NCI-H1436 (cell line): ENCODE data around the gene HCRTR1.

ENCODE experiments used
- DNase-seq: peaks from one replicate; lab custom pipeline; 2025; lab: John Stamatoyannopoulos, UW

Gene HCRTR1

DNA sequence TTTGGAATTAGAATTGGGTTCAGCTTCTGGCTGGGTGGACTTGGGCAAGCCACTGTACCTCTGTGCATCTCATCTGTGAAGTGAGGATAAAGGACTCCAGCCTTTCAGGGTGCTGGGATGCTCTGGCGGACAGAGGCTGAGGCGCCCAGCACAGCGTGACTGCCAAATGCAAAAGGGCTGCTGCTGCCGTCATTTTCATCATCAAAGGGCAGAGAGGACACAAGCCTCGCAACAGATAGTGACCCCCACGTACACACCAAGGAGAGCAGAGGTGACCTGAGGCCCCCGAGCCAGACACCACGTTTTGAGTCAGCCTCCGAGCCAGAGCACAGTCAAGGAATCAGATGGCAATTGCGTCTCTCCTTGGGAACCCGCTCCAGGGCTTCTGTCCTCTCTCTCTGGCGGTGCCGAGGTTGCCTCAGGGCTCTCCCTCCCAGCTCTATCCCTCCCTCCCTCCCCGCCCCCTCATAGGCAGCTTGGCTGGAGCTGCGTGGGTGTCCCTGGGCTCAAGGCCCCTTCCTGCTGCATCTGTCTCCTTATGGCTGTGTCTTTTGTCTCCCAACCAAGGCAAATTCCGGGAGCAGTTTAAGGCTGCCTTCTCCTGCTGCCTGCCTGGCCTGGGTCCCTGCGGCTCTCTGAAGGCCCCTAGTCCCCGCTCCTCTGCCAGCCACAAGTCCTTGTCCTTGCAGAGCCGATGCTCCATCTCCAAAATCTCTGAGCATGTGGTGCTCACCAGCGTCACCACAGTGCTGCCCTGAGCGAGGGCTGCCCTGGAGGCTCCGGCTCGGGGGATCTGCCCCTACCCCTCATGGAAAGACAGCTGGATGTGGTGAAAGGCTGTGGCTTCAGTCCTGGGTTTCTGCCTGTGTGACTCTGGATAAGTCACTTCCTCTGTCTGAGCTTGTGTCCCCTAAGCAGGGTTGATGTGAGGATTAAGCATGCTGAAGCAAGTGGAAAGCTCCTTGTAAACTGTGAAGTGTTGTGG lies 9.0 kb downstream of the HCRTR1 start:
- no peak for DNase-seq

DNA sequence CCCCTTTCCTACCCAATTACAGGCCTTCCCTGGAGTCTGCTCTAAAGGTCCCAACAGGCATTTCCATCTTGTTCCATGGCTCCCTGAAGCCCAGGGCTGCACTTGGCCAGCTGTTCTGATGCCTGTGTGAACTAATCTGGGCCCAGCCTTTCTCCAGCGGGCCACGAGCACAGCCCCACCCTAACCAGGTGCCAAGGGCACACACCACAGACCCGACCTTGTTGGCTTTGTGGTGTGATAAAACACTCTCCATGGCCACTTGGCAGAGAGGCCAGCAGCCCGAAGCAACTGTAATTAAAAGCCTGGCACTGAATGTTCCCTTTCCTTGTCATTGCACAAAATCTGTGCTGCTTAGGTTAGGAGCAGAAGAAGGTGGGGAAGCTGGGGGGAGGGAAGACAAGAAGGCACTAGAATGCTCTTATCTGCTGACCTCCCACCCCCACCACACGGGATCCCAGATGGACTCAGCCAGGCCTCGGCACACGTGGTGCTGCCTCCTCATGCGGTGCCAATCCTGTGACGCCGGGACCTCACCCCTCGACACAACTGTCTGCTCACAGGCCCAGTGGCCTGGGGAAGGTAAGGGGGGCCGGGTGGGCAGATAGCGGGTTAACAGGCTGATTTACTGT lies 9.9 kb downstream of the HCRTR1 start:
- DNase-seq = no peak

DNA sequence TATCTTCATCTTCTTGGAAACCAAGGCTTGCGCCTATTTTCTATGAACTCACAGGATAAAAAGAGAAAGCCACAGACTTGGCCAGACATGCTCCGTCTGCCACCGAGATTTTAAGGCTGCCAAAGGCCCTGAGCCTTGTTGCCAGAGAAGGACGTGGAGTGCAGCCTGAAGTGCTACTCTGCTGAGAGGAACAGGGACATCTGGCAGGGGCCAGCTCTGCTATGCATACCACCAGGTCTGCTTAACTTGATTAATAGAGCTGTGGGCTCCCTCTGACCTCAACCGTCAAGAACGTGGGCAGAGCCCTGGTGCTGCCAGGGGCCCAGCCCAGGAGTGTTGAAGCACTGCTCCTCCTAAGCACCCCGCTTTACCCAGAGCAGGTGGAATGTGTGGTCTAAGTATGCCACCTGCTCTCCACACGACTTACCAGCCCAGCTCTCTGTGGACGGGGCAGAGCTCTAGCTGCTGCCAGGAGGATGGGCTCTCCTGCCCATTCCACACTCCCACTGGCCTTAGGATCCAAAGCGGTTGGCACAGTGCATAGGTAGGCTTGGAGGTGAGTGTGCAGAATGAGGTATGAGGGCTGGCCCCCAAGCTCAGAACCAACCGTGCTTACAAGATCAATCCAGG lies 10.6 kb downstream of the HCRTR1 start:
- DNase-seq = no peak

DNA sequence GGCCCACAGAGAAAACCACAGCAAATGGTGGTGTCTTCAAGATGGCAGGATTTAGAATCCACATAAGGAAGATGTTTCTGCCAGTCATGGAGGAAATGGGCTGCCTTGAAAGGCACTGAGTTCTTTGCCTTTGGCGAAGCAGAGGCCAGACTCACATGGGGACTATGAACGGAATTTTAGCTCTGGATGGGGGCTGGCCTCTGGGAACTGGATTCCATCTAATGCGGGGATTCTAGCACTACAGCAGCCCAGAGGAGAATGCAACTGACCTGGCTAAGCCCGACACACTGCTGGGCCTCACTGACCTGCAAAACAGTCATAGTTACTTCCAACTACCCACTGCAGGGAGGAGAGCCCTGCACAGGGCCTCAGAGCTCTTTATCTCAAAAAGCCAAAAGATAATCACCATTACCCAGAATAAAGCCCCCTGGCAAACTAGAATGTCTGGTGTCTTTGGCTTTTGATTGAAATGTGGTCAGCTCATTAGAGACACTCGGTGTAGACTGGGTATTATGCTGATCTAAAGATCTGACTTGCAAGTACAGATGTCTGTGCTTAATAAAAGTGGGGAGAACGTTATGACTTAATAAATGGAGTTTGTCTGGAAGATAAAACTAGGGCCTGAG lies 11.6 kb downstream of the HCRTR1 start:
- DNase-seq = no peak

DNA sequence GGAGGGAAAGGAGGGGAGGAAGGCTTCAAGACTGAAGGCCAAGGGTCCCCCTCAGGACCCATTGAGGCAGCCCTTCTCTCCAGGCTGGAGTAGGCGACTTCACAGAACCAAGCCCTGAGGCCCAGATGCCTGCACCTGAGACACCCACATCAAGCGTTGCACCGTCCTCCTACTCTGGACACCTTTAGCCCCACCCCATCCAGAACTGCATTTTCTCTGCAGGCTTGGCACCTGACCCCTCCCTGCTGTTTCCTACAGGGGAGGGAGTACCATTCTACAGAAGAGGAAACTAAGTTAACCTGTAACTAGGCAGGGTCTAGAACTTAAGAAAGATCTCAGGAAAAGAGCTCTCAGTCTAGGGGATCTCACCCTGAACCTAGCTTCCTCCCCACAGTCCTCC lies 15.2 kb downstream of the HCRTR1 start:
- no peak for DNase-seq

DNA sequence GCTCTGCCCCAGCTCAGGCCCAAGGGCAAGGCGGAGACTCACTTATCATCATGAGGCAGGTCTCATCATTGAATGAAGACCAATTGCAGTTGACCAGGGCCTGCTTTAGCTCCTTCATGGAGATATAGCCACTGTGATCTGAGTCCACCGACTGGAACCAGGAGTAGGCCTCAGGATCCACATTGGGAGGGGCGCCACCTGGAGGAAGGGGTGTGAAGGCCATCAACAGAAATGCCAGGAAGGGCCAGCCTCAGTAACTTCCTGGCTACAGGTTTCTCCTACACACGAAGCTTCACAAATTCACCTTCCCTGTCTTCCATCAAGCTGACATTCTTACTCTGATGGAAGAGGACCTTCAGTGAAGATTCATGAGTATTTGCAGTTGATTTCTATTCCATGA lies 15.6 kb downstream of the HCRTR1 start:
- DNase-seq = no peak

DNA sequence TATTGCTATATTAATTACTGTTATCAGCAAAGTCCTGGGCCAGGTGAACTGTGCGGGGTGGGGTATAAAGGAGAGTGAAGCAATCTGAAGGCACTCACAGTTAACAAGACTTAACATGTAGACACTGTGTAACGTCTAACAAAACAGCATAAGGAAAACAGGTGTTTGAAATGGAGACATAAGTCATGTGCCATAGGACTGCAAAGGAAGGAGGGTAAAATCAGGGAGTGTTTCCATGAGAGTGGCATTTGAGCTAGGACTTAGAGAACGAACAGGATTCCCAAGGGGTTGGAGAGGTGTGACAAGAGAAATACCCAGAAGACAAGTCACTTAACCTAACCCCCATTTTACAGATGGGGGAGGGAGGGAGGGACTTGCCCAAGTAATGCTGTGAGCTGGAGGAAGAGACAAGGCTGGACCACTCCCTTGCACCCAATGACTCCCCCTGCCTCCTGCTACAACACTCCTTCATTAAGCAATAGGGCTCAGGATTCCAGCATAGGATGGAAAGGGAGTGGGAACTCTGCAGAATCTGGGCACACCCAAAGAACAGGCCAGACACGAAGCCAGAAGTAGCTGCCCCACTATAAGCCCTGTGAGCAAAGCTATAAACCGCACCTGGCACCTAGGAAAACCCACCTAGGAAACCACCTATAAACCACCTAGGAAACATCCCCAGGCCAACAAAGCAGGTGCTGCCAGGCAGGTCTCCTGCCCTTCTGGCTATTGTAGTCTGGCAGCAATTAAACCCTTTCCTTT lies 20.6 kb downstream of the HCRTR1 start:
- DNase-seq = no peak

DNA sequence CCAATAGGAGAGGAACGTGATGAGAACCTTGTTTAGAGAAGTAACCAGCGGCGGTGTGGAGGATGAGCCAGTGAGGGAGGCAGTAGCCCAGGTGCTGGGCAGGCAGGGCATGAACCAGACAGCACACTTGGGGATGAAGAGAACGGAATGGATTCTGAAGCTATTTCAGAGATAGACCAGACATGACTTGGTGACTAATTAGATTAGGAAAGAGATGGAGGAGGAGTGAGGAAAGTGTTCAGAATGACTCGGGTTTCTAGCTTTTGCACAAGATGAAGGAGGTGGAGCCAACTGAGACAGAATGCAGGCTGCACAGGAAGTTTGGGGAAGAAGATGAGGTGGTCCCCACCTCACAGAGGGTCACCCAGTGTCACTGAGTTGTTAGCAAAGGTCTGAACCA lies 22.1 kb downstream of the HCRTR1 start:
- no peak for DNase-seq

DNA sequence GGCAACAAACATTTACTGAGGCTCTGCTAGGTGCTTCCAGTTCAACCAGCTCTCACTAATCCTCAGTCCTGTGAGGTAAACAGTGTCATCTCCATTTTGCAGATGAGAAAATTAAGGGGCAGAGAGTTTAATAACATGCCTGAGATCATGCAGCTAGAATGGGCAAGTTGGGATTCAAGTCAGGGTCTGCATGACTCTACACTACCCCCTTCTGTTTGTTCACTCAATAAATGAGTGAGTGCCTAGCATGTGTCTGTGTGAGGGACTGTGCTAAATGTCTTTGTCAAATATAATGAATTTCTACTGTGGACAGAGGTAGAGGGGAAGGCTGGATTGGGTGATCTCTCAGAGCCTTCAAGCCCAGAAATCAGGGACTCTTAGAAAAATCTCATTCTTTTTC lies 22.7 kb downstream of the HCRTR1 start:
- no peak for DNase-seq

DNA sequence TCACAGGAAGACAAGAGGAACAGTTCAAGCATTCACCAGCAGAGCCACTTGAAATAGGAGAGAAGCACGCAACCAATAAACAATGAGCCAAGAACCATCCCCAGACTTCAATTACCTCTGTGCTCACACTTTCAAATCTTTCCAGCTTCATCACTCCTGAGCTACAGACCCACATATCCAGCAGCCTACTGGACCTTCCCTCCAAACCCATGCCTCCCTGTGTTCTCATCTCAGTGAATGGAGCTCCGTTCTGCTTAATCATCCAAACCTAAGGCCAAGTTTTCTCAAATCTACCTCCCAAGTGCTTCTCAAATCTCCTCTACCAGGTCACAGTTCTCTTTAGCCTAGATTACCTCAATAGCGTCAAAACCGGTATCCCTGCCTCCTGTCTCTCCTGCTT lies 23.5 kb downstream of the HCRTR1 start:
- no peak for DNase-seq

DNA sequence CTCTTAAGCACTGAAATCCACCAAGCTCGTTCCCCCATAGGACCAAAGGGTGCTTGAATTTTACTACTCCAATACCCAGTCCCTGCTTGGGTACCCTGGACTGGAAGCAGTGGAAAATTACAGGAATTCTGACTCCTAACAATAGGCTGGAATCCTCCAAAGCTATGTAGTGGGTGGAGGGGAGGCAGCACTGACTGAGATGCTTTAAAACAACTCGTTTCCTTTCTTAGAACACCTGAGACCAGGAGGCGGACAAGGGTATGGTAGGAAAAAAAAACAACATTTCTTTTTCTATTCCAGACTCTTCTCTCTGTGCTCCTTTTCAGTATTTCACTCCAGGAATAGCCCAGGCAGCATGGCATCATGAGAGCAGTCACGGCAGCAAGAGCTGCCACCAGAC lies 24.9 kb downstream of the HCRTR1 start:
- DNase-seq = no peak

DNA sequence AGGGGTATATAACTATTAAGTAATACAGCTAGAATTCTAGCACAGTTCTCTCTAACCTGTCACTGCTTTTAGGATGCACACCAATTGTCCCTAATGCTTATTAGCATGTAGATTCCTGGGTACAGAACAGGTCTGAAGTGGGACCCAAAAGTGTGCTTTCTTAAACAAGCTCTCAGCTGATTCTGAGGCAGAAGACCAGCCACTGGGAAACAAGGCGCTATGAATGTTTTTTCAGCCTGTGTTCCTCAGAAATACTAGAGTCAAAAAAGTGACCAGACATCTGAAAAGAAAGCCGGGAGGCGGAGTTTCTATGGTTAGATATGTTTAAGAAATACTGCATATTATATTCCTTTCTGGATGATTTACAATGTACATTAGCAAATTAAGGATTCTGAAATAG lies 25.4 kb downstream of the HCRTR1 start:
- DNase-seq = no peak

DNA sequence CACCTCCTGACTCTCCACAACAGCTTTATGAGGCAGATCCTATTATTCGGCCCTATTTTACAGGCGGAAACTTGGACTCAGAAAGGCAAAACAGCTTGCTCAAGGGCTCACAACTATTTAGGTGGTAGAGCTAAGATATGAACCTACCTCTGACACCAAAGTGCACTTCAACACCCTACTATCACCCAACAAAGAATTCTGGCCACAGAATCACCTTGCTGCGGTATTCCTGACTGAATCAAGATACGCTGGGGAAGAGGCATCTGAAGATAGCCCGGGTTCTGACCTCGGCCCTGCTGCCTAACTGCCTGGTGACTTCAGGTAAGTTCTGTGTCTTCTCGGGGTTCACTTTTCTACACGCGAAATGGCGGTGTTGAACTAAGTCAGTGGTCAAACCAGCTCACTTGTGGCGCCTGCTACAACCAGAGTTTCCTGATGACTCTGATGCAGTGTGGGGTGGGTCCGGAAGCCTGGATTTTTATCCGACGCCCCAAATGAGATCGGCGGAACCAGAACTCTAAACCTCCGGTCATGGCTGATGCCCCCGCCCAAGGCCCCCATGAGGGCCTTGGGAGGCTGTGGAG lies 26.6 kb downstream of the HCRTR1 start:
- DNase-seq = no peak

DNA sequence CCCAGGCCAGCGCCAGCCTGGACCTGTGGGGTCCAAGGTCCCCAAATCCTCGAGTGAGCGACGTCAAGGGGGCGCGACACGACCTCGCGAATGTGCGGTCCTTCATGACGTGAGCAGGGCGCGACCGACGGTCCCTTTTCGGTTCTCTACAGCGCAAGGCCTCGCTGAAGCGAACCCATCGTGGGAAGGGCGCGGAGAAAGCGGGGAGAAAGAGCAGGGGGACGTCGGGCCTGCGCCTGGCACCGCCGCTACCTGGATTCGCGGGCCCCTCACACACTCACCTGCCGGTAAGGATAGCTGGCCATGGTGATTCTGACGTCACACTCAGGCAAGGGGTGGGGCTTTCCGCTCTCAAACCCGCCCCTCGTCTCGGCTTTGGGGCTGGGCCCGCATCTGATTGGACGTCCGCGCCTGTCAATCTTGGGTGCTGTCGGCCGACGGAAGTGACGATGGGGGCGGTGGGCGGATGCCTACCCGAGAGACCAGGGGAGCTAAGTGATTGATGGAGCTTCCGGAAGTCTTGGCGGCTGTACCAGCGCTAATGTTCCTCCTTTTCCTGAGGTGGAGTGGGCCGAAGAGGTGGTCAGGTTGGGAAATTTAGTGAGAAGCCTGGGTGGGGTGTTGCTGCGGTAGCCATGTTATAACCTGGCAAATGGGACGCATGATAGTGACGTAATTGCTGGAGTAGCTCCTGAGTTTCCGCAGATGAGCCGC lies 27.2 kb downstream of the HCRTR1 start, which contains the start of gene PEF1:
Gene PEF1 (minus strand): TSS at position 317 of the 714 bp plus-strand sequence. CDS start 12 bp downstream, at position 305.
- peak; percentile 98 for DNase-seq

DNA sequence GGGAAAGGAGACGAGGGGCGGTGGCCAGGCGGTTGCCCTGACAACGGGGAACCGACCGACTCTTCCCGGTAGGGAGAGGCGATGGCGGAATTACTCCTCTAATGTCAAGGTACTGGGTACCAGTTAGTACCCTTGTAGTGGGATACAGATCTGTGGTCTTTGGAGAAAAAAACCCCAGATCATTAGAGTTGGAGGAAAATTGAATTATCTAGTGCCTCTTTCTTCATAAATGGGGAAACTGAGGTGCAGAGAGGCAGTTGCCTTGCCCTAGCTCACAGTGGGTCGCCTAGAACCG lies 27.7 kb downstream of the HCRTR1 start:
- no peak for DNase-seq

DNA sequence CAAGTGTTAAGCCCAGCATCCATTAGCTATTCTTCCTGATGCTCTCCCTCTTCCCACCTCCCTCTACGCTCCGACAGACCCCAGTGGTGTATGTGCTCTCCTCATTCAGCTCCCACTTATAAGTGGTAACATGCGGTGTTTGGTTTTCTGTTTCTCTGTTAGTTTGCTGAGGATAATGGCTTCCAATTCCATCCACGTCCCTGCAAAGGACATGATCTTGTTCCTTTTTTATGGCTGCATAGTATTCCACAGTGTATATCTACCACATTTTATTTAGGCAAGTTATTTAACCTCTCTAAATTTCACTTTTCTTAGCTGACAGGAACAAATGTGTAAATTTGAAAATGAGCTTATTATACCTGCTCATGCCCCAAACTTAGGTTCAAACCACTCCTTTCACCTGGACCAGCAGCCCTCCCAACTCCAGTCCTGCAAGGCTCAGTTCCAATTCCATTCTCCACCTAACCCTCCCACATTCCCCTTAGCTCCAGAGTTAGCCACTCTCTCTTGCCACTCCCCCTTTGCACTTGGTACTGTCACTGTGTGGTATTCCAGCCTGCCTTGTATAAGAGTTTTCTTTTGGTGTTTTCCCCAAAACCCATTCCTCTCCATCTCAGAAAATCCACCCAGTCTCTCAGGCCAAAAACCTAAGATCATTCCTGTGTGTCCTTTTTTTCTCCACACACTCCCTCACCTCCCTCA lies 28.9 kb downstream of the HCRTR1 start:
- no peak for DNase-seq

DNA sequence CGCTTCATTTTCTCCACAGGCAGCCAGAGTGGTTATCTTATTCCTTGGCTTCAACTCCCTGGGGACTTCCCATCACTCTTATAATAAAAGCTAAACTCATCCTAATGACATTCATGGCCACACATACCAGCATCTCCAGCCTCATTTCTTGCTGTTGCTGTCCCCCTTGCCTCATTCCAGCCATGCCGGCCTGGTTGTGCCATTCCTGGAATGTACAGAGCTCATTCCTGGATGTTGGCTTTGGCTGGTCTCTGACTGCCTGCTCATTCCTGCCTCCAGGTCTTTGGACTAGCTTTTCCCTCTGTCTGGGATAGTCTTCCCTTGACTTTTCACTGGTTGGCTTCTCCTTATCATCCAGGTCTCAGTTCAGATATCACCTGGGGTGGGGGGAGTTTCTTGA lies 29.6 kb downstream of the HCRTR1 start:
- no peak for DNase-seq

DNA sequence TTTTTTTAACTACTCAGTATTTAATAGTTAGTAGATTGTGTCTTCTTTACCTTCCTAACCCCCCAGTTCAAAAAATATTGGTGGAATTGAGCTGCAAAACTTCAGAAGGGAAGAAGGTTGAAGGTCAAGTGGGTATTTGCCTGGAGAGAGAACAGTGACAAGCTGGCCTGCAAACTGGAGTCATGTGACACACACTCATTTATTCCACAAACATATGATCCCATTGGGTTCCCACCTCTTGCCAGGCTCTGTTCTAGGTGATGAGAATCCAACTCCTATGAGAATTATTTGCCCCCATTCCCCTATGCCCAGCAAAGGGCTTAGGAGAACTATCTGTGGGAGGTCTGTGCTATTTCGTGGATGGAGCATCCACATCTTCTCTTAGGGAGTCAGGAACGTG lies 30.7 kb downstream of the HCRTR1 start:
- DNase-seq = no peak

DNA sequence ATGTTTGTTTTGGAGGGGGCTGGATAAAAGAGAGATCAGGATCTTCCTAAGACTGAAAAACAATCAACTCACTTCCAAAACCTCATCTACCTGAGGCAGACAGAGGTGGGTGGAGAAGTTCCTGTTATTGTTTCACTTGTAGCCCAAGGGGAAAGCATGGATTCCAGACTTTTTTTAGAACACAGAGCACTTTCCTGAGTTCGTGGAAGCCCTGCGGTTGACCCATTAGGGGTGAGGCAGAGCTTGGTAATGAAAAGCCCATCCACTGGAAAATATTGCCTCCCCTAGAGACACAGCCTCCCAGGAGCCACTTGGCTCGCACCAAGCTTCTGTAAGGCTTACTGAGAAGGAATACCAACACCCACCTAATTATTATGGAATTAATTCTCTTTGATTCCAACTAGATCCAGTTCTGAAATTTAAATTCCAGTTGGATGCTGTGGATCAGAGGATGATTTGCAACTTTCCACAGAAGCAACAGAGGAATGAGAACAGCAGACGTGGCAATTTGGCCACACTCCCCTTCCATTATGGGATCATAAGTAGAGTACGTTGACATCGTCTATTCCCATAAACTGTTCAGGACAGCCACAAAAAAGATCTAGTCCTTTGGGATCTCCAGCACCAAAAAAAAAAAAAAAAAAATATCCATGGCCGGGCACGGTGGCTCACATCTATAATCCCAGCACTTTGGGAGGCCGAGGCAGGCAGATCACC lies 31.3 kb downstream of the HCRTR1 start:
- no peak for DNase-seq
